ENCODE results near the gene MSI2. TPM values are rescaled to one million over a fixed set of nuclear protein-coding genes. Genes with fewer than 3 reads are reported as not detected.

The MSI2 gene
- total and polyA plus RNA-seq, 2 experiments from 2014 or later = 15.7 to 76.4 TPM

DNA sequence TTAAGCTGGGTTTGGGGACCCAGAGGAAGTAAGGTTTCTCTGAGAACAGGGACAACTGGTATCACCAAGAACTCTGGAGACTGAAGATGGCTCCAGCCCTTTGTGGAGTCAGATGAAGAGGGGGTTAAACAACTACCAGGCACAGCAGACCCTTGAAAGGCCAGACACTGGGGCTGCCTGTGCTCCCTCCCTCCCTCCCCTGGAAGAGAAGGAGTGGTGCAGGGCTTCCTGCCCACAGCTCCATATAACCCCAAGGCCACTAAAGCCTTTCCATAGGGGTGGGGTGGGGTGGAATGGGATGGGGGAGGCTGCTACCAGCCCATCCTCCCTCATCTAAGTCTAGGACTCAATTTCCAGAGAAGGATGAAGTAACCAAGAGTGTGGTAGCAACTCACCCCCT is 422.1 kb downstream of the MSI2 start:
- no peak overlapping the region for H3K27ac ChIP-seq
- H3K36me3 ChIP-seq = no peaks in the 10 kb centered on the region
- H3K9me3 ChIP-seq (ENCODE audit: low read depth) = no peaks in the 10 kb centered on the region
- no peaks in the 10 kb centered on the region for H3K4me1 ChIP-seq (ENCODE audit: low read depth)
- no peak overlapping the region for H3K4me3 ChIP-seq
- H3K27me3 ChIP-seq = no peaks in the 10 kb centered on the region
- TF ChIP-seq CTCF (IDR thresholded peaks at IDR 0.05; ENCODE audit: low read depth, low read length) = no peak
- no peak for DNase-seq (ENCODE audit: low read depth in 1 of 2, low spot score in 1 of 2)

GRCh38 chr17:57679356-57679755 is 423.0 kb downstream of the MSI2 start:
- DNase-seq (ENCODE audit: low read depth in 1 of 2, low spot score in 1 of 2) = no peak
- TF ChIP-seq CTCF (IDR thresholded peaks at IDR 0.05; ENCODE audit: low read depth, low read length) = no peak

DNA sequence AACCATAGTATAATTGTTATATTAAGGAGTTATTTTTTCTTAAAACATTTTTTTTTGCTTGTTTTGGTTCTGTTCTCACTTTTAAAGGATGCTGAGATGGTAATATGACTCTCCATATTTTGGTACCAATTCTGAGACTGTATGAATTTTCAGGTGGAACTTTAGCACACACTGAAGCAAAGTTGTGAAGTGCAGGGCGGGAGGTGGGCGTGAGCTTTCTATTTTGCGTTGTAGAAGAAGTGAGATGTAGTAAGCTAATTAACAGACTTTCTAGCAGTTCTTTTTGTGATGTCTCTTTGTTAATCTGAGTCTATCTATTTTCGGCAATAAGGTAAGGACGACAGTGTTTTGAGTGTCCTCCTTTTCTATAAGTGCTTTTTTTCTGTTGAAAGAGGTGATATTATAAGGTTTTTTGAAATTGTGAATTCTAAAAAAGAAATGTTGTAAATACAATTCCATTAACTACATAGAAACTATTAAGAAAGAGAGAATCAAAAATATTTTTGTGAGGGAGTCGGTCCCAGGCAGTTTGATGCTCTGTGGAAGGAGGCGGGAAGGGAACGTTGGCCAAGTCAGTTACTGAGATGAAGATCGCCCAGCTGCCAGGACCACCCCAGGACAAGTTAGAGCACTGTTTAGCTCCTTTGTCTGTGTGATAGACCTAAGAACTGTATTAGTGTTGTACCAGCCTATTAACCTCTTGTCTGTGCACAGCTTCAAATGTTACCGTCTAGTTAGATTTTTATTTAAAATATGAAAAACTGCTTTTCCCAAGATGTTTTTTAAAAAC is 423.8 kb downstream of the MSI2 start:
- TF ChIP-seq CTCF (IDR thresholded peaks at IDR 0.05; ENCODE audit: low read depth, low read length) = no peak
- H3K4me1 ChIP-seq (ENCODE audit: low read depth) = no peaks in the 10 kb centered on the region
- no peak overlapping the region for H3K27ac ChIP-seq
- no peak overlapping the region for H3K4me3 ChIP-seq
- H3K9me3 ChIP-seq (ENCODE audit: low read depth) = no peaks in the 10 kb centered on the region
- DNase-seq (ENCODE audit: low read depth in 1 of 2, low spot score in 1 of 2) = no peak
- H3K27me3 ChIP-seq = no peaks in the 10 kb centered on the region
- no peaks in the 10 kb centered on the region for H3K36me3 ChIP-seq

More at GRCh38 chr17:57679356-57679755, 423.0 kb downstream of the MSI2 start:
- H3K9me3 ChIP-seq (ENCODE audit: low read depth) = no peaks in the 10 kb centered on the region
- H3K27me3 ChIP-seq = no peaks in the 10 kb centered on the region
- no peak overlapping the region for H3K27ac ChIP-seq
- H3K4me3 ChIP-seq = no peak overlapping the region
- no peaks in the 10 kb centered on the region for H3K36me3 ChIP-seq
- H3K4me1 ChIP-seq (ENCODE audit: low read depth) = no peaks in the 10 kb centered on the region

- Histone ChIP-seq H3K4me1 (ENCODE audit: low read depth) (no peaks in the 10 kb centered on the region), H3K4me3 (no peak overlapping the region), H3K27ac (no peak overlapping the region), H3K9me3 (ENCODE audit: low read depth) (no peaks in the 10 kb centered on the region), H3K36me3 (no peaks in the 10 kb centered on the region), H3K27me3 (no peaks in the 10 kb centered on the region)
- no peak for TF ChIP-seq CTCF (IDR thresholded peaks at IDR 0.05; ENCODE audit: low read depth, low read length)
- DNase-seq (ENCODE audit: low read depth in 1 of 2, low spot score in 1 of 2) = no peak
Observed at GRCh38 chr17:57682701-57683100, 426.4 kb downstream of the MSI2 start.

- no peak for TF ChIP-seq CTCF (IDR thresholded peaks at IDR 0.05; ENCODE audit: low read depth, low read length)
Observed at GRCh38 chr17:57684711-57685498, 428.6 kb downstream of the MSI2 start.

More at GRCh38 chr17:57684711-57685498, 428.6 kb downstream of the MSI2 start:
- no peaks in the 10 kb centered on the region for H3K36me3 ChIP-seq
- no peaks in the 10 kb centered on the region for H3K4me1 ChIP-seq (ENCODE audit: low read depth)
- H3K9me3 ChIP-seq (ENCODE audit: low read depth) = no peaks in the 10 kb centered on the region
- no peak for DNase-seq (ENCODE audit: low read depth in 1 of 2, low spot score in 1 of 2)
- H3K27me3 ChIP-seq = no peaks in the 10 kb centered on the region
- no peak overlapping the region for H3K4me3 ChIP-seq
- H3K27ac ChIP-seq = no peak overlapping the region
